Stomach smooth muscle (tissue), 2 donors: ENCODE measurements around the gene C5orf34.
"Not testable (repeated sequence)": the region's sequence is repeated elsewhere in the genome, so short reads cannot be mapped to it uniquely, and the experiment has no call there.

Source experiments
- H3K27ac ChIP-seq: one replicate; pipeline ENCODE4 v1.7.0; 2013; ENCODE audit warnings: mild to moderate bottlenecking, low read length, inconsistent platforms
- H3K27me3 ChIP-seq, 2 donors: one replicate each; pipeline ENCODE4 v1.7.0; 2013; ENCODE audit warnings: low read length in 2 of 2; ENCODE audit not compliant: insufficient read depth in 2 of 2, control insufficient read depth in 1 of 2
- H3K36me3 ChIP-seq, 2 donors: one replicate each; pipeline ENCODE4 v1.7.0; 2013; ENCODE audit warnings: low read length in 2 of 2; ENCODE audit not compliant: control insufficient read depth in 2 of 2, insufficient read depth in 2 of 2
- H3K4me1 ChIP-seq: one replicate; pipeline ENCODE4 v1.7.0; 2013; ENCODE audit warnings: low read length; ENCODE audit not compliant: control insufficient read depth, insufficient read depth
- H3K4me3 ChIP-seq, 2 donors: one replicate each; pipeline ENCODE4 v1.7.0; 2013; ENCODE audit warnings: low read length in 2 of 2
- H3K9ac ChIP-seq, 2 donors: one replicate each; pipeline ENCODE4 v1.7.0; 2013; ENCODE audit warnings: low read length in 2 of 2, mild to moderate bottlenecking in 1 of 2
- H3K9me3 ChIP-seq, 2 donors: one replicate each; pipeline ENCODE4 v1.7.0; 2013; ENCODE audit warnings: low read length in 2 of 2; ENCODE audit not compliant: control insufficient read depth in 2 of 2
- donor health status: healthy.
- donor health status: Pancreatic carcinoma.

Gene C5orf34, protein sequence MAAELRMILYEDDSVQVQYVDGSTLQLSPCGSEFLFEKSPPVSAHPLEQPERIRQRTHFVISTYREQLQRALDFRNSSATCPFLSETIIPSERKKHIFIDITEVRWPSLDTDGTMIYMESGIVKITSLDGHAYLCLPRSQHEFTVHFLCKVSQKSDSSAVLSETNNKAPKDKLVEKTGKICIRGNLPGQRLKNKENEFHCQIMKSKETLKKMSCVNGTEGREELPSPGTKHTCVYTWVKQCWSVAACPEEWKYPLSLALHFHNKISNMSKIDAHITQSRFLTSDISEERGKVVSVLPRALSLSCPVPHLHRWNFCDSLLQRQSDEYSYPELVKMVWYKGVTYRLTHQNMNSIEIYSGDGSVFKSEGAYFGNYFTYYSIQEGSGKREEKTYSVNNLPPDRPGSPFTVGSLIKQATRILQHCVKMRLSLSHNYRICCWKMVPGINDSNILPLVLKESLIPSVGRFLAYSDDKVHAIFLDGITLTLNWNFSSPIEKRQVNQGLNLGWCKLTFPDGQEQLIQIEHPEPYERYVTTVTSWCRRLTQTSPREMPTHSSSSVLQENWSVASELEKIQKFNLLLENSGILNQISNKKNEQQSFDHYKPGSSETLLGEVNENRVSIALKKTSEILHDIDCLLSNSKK

DNA sequence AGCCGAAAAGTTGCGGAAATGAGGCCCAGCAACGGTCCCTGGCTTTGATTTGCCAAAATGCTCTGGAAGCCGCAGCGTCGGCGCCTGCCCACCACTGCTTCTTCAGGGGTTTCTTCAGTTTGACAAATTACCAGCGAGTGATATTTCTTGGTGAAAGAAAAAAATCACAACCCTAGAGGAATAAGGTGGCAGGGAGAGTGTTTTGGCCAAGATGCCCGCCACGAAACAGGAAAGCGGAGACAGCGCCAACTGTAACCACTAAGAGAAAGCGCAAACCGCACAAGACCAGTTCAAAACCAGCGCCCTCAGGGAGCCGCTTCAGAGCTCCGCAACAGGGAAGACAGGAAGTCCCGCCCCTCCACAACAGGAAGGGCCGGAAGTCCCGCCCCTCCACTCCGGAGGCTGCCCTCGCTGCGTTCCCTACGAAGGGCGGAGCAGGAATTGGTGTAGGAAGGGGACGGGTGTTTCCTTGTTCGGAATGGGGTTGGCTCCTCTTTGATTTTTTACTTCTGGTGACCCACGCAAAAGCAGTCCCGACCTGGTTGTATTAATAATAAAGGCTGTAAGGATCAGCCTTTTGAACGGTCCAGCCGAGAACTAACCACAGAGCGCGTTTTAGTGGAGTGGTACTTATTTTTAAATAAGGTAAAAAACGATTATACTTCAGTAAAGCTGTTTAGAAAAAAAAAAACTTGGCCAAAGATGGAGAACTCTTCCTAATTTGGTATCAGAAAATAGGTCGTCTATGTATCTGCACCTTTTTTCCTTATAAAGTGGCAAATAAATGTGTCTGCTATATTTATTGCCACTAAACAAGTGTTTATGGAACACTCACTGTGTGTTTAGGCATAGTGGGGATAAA is at the start of gene C5orf34:
C5orf34 (minus strand) TSS at position 333 of the 862 bp plus-strand sequence. CDS start 5,809 bp downstream, outside the sequence.
- no peaks in the 10 kb centered on the region for H3K9me3 ChIP-seq
- peak within 1 kb of the TSS; percentile 93 for H3K27ac ChIP-seq
- peak within 1 kb of the TSS; percentile 86 to 93 for H3K9ac ChIP-seq
- H3K36me3 ChIP-seq: no peaks in the 10 kb centered on the region
- H3K27me3 ChIP-seq: no peaks in the 10 kb centered on the region
- no peaks in the 10 kb centered on the region for H3K4me1 ChIP-seq
- H3K4me3 ChIP-seq: peak within 1 kb of the TSS; percentile 81 to 85

DNA sequence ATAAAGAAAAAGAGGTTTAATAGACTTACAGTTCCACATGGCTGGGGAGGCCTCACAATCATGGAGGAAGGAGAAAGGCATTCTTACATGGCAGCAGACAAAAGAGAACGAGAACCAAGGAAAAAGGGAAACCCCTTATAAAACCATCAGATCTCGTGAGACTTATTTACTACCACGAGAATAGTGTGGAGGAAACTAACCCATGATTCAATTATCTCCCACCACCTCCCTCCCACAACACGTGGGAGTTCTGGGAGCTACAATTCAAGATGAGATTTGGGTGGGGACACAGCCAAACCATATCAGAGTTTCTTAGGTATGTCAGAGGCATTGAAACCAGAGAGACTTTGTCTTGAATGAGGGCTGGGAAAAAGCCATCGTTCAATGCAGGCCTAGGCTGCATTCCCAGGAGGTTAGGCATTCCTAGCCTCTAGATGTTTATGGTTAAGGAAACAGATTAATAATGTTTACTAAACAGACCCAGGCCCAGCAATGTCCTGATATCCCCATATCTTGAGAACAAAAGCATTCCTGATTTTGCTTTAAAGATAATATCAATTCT is 49.4 kb upstream of the C5orf34 start:
- no peak overlapping the region for H3K4me3 ChIP-seq
- H3K27me3 ChIP-seq: no peaks in the 10 kb centered on the region
- peaks cover 18% of the 10 kb centered on the region for H3K4me1 ChIP-seq
- no peaks in the 10 kb centered on the region for H3K9me3 ChIP-seq
- no peak overlapping the region for H3K9ac ChIP-seq
- no peaks in the 10 kb centered on the region for H3K36me3 ChIP-seq
- H3K27ac ChIP-seq: peak overlapping the region; percentile 53

DNA sequence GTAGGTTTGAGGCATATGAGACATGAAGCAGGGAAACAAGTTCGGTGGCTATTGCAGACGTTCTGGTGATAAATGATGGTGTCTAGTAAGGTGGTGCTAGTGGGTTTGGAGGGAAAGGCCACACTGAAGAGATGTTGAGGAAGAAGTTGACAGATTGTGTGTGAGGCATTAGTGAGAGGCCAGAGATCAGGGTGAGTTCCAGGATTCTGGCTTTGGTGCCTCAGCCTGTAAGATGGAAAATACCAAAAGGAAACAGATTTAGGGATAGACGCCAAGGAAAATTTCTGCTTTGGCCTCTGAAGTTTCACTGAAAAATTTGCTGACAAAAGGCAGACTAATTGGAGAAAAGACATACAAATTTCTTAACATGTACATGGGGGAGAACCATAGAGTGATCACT is 48.4 kb upstream of the C5orf34 start:
- Histone ChIP-seq H3K9me3 (no peaks in the 10 kb centered on the region), H3K9ac (no peak overlapping the region), H3K36me3 (no peaks in the 10 kb centered on the region), H3K27ac (peak overlapping the region; percentile 53), H3K4me3 (no peak overlapping the region), H3K27me3 (no peaks in the 10 kb centered on the region), H3K4me1 (peaks cover 18% of the 10 kb centered on the region)

DNA sequence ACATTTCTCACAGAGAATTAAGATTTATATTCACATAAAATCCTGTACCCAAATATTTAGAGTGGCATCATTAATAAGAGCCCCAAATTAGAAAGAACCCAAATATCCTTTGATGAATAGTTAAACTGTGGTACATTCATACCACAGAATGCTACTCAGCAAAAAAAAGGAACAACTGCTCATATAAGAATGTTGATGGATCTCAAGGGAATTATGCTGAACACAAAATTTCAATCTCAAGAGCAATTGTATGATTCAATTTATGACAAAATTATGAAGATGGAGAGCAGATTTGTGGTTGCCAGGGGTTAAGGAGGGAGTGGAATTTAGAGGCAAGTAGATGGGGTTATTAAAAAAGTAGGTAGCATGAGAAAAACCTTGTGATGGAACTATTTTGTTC is 46.4 kb upstream of the C5orf34 start:
- Histone ChIP-seq H3K4me1 (peaks cover 18% of the 10 kb centered on the region), H3K9ac (no peak overlapping the region), H3K27ac (no peak overlapping the region), H3K4me3 (no peak overlapping the region), H3K27me3 (no peaks in the 10 kb centered on the region), H3K36me3 (no peaks in the 10 kb centered on the region), H3K9me3 (no peaks in the 10 kb centered on the region)

DNA sequence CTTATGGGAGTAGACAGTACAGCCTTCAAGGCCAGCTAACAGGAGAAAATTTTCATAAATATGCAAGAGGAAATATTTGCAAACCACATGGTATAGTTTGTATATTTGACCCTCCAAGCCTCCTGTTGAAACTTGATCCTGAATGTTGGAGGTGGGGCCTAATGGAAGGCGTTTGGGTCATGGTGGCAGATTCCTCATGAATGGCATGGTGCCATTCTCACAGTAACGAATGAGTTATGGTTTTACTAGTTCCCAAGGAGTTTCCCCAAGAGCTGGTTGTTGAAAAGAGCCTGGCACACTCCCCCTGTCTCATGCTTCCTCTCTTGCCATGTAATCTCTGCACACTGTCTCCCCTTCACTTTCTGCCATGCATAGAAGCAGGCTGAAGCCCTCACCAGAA is 45.2 kb upstream of the C5orf34 start:
- Histone ChIP-seq H3K4me1 (peaks cover 23% of the 10 kb centered on the region), H3K27ac (no peak overlapping the region), H3K36me3 (no peaks in the 10 kb centered on the region), H3K9ac (no peak overlapping the region), H3K4me3 (no peak overlapping the region), H3K27me3 (no peaks in the 10 kb centered on the region), H3K9me3 (no peaks in the 10 kb centered on the region)

DNA sequence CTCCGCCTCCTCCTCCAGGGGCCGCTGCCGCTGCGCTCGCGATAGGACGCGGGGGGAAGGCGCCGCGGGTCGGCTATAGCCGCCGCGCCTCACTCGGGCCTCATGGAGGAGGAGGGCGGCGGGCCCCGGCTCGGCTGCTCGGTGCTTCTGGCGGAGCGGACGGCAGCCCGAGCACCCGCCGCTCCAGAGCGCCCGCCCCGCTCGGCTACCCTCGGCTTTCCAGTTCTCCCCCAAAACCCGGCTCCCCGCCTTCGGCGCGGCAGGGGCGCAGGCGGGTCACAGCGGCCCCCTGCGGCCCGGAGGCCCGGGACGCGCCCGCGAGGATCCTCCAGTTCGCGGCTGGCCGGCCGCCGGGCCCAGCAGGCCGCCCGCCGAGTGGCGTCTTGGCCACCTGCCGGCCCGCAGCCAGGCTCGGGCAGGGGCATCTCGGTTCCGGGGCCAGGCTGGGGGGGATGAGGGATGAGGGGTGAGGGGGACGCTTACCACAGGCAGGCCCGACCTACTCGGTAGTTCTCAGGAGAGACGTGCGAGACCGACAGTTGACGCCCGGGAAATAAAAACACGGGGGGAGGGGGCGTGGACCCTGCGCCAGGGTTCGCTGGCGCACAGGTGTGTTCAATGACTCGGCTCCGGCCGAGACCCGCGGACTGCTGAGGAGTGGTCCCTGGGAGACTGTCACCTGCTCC is 42.1 kb upstream of the C5orf34 start, which contains the start of gene PAIP1:
PAIP1 (minus strand) TSS at position 221 of the 686 bp plus-strand sequence. CDS start 231 bp downstream, outside the sequence.
- Histone ChIP-seq H3K4me3 (peak within 1 kb of the TSS; percentile 80 to 89), H3K36me3 (no peaks in the 10 kb centered on the region), H3K9me3 (no peaks in the 10 kb centered on the region), H3K4me1 (peaks cover 9% of the 10 kb centered on the region), H3K9ac (peak within 1 kb of the TSS; percentile 86 to 90), H3K27ac (peak within 1 kb of the TSS; percentile 75), H3K27me3 (no peaks in the 10 kb centered on the region)

DNA sequence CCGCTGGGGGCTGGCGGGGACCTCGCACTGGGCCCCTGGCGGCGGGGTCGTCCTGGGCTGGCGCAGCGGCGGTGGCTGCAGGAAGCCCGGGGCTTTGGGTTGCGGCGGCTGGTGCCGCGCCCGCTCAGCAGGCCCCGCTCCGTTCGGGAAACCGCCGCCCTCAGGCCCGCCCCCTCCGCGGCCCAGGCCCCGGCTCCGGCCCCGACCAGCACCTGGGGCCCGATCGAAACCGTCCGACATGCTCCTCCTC is 41.6 kb upstream of the C5orf34 start:
- H3K9me3 ChIP-seq, H3K36me3 ChIP-seq, H3K27me3 ChIP-seq, H3K4me1 ChIP-seq: not testable (repeated sequence)
- Histone ChIP-seq H3K4me3 (peak overlapping the region; percentile 80 to 89), H3K9ac (peak overlapping the region; percentile 86 to 90), H3K27ac (peak overlapping the region; percentile 75)

DNA sequence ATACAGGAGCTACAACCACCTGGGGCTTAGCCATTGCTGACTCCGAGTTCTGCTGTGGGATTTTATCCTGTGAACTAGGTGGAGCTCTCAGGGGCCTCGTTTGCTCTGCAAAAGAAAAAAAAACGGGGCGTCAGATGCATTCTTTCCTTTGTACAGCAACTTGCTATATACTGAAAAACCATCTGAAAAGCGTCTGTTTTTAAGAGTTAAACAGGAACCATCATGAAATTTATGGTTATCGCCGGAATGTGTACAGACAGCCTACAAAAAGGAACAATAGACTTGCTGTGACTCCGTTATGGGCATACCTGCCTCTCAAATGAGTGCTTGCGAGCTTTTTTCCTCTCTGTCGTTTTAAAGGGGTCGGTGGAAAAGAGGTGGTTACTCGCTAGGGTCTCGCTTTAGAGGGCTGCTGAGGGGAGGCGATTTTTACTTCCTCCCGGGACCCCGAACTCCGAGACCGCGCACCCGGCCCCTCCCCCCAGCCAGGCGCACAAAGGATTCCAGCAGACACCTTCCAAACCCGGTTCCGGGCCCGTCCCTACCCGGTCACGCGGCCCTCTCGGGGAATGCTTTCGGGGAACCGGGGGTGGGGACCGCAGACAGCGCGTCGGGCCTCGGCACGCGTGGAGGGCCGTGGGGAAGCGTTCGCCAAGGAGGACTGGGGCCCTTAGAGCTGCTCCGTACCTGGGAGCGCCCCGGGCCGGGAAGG is 41.1 kb upstream of the C5orf34 start:
- peak overlapping the region; percentile 75 for H3K27ac ChIP-seq
- no peaks in the 10 kb centered on the region for H3K9me3 ChIP-seq
- peak overlapping the region; percentile 86 to 90 for H3K9ac ChIP-seq
- H3K36me3 ChIP-seq: no peaks in the 10 kb centered on the region
- H3K4me1 ChIP-seq: peaks cover 9% of the 10 kb centered on the region
- peak overlapping the region; percentile 80 to 89 for H3K4me3 ChIP-seq
- no peaks in the 10 kb centered on the region for H3K27me3 ChIP-seq

DNA sequence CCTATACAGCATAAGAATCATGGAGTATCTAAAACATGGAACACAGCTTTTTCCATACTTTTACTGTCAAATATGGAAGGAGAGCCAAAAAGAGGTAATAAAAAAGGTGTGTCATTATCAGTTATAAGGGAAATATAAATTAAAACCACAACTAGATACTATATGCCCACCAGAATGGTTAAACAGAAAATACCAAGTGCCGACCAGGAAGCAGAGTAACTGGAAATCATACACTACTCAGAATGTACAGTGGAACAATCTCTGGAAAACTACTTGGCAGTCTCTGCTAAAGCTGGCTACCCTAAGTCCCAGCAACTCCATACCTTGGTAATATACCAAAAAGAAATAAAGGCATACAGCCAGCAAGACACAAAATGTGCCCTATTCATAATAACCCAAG is 39.5 kb upstream of the C5orf34 start:
- Histone ChIP-seq H3K27me3 (no peaks in the 10 kb centered on the region), H3K27ac (no peak overlapping the region), H3K4me3 (peak overlapping the region; percentile 3 to 40), H3K9ac (no peak overlapping the region), H3K36me3 (no peaks in the 10 kb centered on the region), H3K4me1 (peaks cover 9% of the 10 kb centered on the region), H3K9me3 (no peaks in the 10 kb centered on the region)
